Mesendoderm (in vitro differentiated cells): ENCODE results near the gene IQGAP2.

ENCODE experiments used
- DNase-seq: peaks from one replicate; pipeline ENCODE4 v3.0.0; 2013
- H2AK5ac ChIP-seq: 2 replicates; pipeline ENCODE4 v1.6.1; 2013; ENCODE audit warnings: low read length, inconsistent platforms
- H2BK120ac ChIP-seq: 2 replicates; pipeline ENCODE4 v1.6.1; 2013; ENCODE audit warnings: low read depth, mild to moderate bottlenecking, low read length, moderate library complexity, mixed read lengths
- H2BK15ac ChIP-seq: replicated peaks from 2 replicates; pipeline ENCODE4 v1.6.1; 2013; ENCODE audit warnings: low read depth, mild to moderate bottlenecking, moderate library complexity
- H2BK5ac ChIP-seq: 2 replicates; pipeline ENCODE4 v1.6.1; 2013; ENCODE audit warnings: low read length, inconsistent platforms
- H3K18ac ChIP-seq: 2 replicates; pipeline ENCODE4 v1.6.1; 2013; ENCODE audit warnings: mild to moderate bottlenecking, low read length, mixed read lengths
- H3K23ac ChIP-seq: one replicate; pipeline ENCODE4 v1.6.1; 2013; ENCODE audit warnings: low read length
- H3K27ac ChIP-seq: 2 replicates; pipeline ENCODE4 v1.5.1; 2013; ENCODE audit warnings: low read depth, mild to moderate bottlenecking, inconsistent platforms, low read length, moderate library complexity
- H3K27me3 ChIP-seq: 2 replicates; pipeline ENCODE4 v1.6.1; 2013; ENCODE audit warnings: low read length, control low read depth, mild to moderate bottlenecking, inconsistent platforms; ENCODE audit not compliant: insufficient read depth, poor library complexity
- H3K36me3 ChIP-seq: 2 replicates; pipeline ENCODE4 v1.6.1; 2013; ENCODE audit warnings: low read length, inconsistent platforms; ENCODE audit not compliant: control insufficient read depth, insufficient read depth
- H3K4ac ChIP-seq: one replicate; pipeline ENCODE4 v1.6.1; 2013; ENCODE audit warnings: low read depth, mild to moderate bottlenecking, low read length, moderate library complexity
- H3K4me1 ChIP-seq: 2 replicates; pipeline ENCODE4 v1.6.1; 2013; ENCODE audit warnings: low read depth, low read length, inconsistent platforms; ENCODE audit not compliant: control insufficient read depth
- H3K4me2 ChIP-seq: 2 replicates; pipeline ENCODE4 v1.6.1; 2013; ENCODE audit warnings: low read length
- H3K4me3 ChIP-seq: 2 replicates; pipeline ENCODE4 v1.5.1; 2013; ENCODE audit warnings: mild to moderate bottlenecking, low read length
- H3K56ac ChIP-seq: one replicate; pipeline ENCODE4 v1.6.1; 2013; ENCODE audit warnings: low read length
- H3K79me1 ChIP-seq: 2 replicates; pipeline ENCODE4 v1.6.1; 2013; ENCODE audit warnings: low read length, inconsistent platforms
- H3K79me2 ChIP-seq: 2 replicates; pipeline ENCODE4 v1.6.1; 2013; ENCODE audit warnings: mild to moderate bottlenecking, low read length; ENCODE audit not compliant: control insufficient read depth, insufficient read depth
- H3K9ac ChIP-seq: 2 replicates; pipeline ENCODE4 v1.6.1; 2013; ENCODE audit warnings: low read length, inconsistent platforms
- H4K5ac ChIP-seq: one replicate; pipeline ENCODE4 v1.6.1; 2013; ENCODE audit warnings: low read length
- H4K8ac ChIP-seq: one replicate; pipeline ENCODE4 v1.6.1; 2013; ENCODE audit warnings: low read depth, mild to moderate bottlenecking, control low read depth, low read length, moderate library complexity
- WGBS: extraction: QIAGEN DNeasy Blood & Tissue Kit; methylation state at CpG from one replicate; pipeline ENCODE4 v1.1.7; 2013; ENCODE audit warnings: low lambda C conversion rate, missing lambda C conversion rate; ENCODE audit not compliant: insufficient coverage; ENCODE audit errors: extremely low coverage; 5-methylcytosine and 5-hydroxymethylcytosine counted together

IQGAP2 gene

GRCh38 chr5:76408104-76408654 lies 5.1 kb downstream of the IQGAP2 start:
- no peak overlapping the region for H3K4me3 ChIP-seq
- H2AK5ac ChIP-seq = no peak overlapping the region
- no peak overlapping the region for H3K18ac ChIP-seq
- no peak overlapping the region for H4K8ac ChIP-seq
- H3K4me1 ChIP-seq = peaks cover 3% of the 10 kb centered on the region
- no peaks in the 10 kb centered on the region for H3K27me3 ChIP-seq
- no peak overlapping the region for H2BK15ac ChIP-seq
- no peak overlapping the region for H3K56ac ChIP-seq
- H2BK120ac ChIP-seq = no peak overlapping the region
- H3K23ac ChIP-seq = no peak overlapping the region
- H3K36me3 ChIP-seq = no peaks in the 10 kb centered on the region
- peaks cover 4% of the 10 kb centered on the region for H3K79me2 ChIP-seq
- peaks cover 2% of the 10 kb centered on the region for H3K79me1 ChIP-seq
- H4K5ac ChIP-seq = no peak overlapping the region
- H3K27ac ChIP-seq = no peak overlapping the region
- no peak for DNase-seq
- WGBS = no CpG with 5 or more reads among the region's 7 CpGs
- no peak overlapping the region for H3K9ac ChIP-seq
- H2BK5ac ChIP-seq = no peak overlapping the region
- H3K4ac ChIP-seq = no peak overlapping the region
- H3K4me2 ChIP-seq = no peak overlapping the region

- H3K18ac ChIP-seq = no peak overlapping the region
- no peak overlapping the region for H2BK5ac ChIP-seq
- no peak overlapping the region for H4K8ac ChIP-seq
- no peak overlapping the region for H2BK120ac ChIP-seq
- no peak overlapping the region for H3K56ac ChIP-seq
- H3K79me1 ChIP-seq = no peaks in the 10 kb centered on the region
- H3K27me3 ChIP-seq = no peaks in the 10 kb centered on the region
- DNase-seq = no peak
- no peak overlapping the region for H3K4me2 ChIP-seq
- H3K9ac ChIP-seq = no peak overlapping the region
- no peaks in the 10 kb centered on the region for H3K4me1 ChIP-seq
- H3K27ac ChIP-seq = no peak overlapping the region
- H3K4me3 ChIP-seq = no peak overlapping the region
- H4K5ac ChIP-seq = no peak overlapping the region
- H3K4ac ChIP-seq = no peak overlapping the region
- no peak overlapping the region for H2BK15ac ChIP-seq
- no peaks in the 10 kb centered on the region for H3K36me3 ChIP-seq
- H3K23ac ChIP-seq = no peak overlapping the region
- peaks cover 4% of the 10 kb centered on the region for H3K79me2 ChIP-seq
- no peak overlapping the region for H2AK5ac ChIP-seq
Observed at GRCh38 chr5:76412511-76412910, 9.4 kb downstream of the IQGAP2 start.

DNA sequence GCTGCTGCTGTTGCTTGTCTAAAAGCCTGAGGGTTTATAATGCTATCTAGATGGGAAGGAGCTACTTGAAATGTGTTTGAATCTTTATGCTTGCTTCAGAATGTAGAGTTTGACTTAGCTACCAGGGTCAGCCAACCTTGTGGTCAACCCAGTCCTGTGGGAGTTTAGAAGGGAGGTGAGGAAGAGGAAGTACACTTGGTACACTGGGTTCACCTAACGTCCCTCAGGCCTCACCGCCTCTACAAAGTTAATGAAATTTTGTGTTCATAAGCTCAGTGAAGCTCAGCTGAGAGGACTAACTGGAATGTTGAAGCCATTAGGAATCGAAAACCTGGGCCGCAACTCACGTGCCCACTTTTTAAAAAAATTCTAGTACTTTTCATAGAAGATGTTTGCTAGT lies 10.7 kb downstream of the IQGAP2 start:
- Histone ChIP-seq H3K79me2 (no peaks in the 10 kb centered on the region), H2BK15ac (no peak overlapping the region), H3K27me3 (no peaks in the 10 kb centered on the region), H4K5ac (no peak overlapping the region), H3K18ac (no peak overlapping the region), H3K23ac (no peak overlapping the region), H3K4me3 (no peak overlapping the region), H3K9ac (no peak overlapping the region), H2BK5ac (no peak overlapping the region), H2BK120ac (no peak overlapping the region), H3K4ac (no peak overlapping the region), H3K4me2 (no peak overlapping the region), H3K27ac (no peak overlapping the region), H3K36me3 (no peaks in the 10 kb centered on the region), H3K56ac (no peak overlapping the region), H3K4me1 (no peaks in the 10 kb centered on the region), H2AK5ac (no peak overlapping the region), H3K79me1 (no peaks in the 10 kb centered on the region), H4K8ac (no peak overlapping the region)
- DNase-seq = no peak
- WGBS = no CpG with 5 or more reads among the region's 5 CpGs

- no peak for DNase-seq
- H3K36me3 ChIP-seq = no peaks in the 10 kb centered on the region
- no peak overlapping the region for H3K4me2 ChIP-seq
- H2BK15ac ChIP-seq = no peak overlapping the region
- no peak overlapping the region for H3K9ac ChIP-seq
- H3K79me1 ChIP-seq = no peaks in the 10 kb centered on the region
- no peak overlapping the region for H3K56ac ChIP-seq
- H3K79me2 ChIP-seq = no peaks in the 10 kb centered on the region
- no peak overlapping the region for H4K5ac ChIP-seq
- H2BK5ac ChIP-seq = no peak overlapping the region
- WGBS = no CpG with 5 or more reads among the region's 3 CpGs
- no peak overlapping the region for H2BK120ac ChIP-seq
- H3K4me3 ChIP-seq = no peak overlapping the region
- H2AK5ac ChIP-seq = no peak overlapping the region
- H3K4me1 ChIP-seq = no peaks in the 10 kb centered on the region
- no peaks in the 10 kb centered on the region for H3K27me3 ChIP-seq
- H3K23ac ChIP-seq = no peak overlapping the region
- no peak overlapping the region for H3K4ac ChIP-seq
- H3K18ac ChIP-seq = no peak overlapping the region
- H3K27ac ChIP-seq = no peak overlapping the region
- no peak overlapping the region for H4K8ac ChIP-seq
Observed at GRCh38 chr5:76414788-76415187, 11.7 kb downstream of the IQGAP2 start.

GRCh38 chr5:76415855-76416254 lies 12.8 kb downstream of the IQGAP2 start:
- no peaks in the 10 kb centered on the region for H3K79me2 ChIP-seq
- H3K4me2 ChIP-seq = no peak overlapping the region
- H2BK5ac ChIP-seq = no peak overlapping the region
- H2BK15ac ChIP-seq = no peak overlapping the region
- H3K4ac ChIP-seq = no peak overlapping the region
- H2AK5ac ChIP-seq = no peak overlapping the region
- no peak overlapping the region for H4K5ac ChIP-seq
- no peak overlapping the region for H3K18ac ChIP-seq
- H4K8ac ChIP-seq = no peak overlapping the region
- no peaks in the 10 kb centered on the region for H3K4me1 ChIP-seq
- no peak overlapping the region for H2BK120ac ChIP-seq
- no CpG with 5 or more reads among the region's 2 CpGs for WGBS
- no peak overlapping the region for H3K9ac ChIP-seq
- H3K56ac ChIP-seq = no peak overlapping the region
- no peak overlapping the region for H3K4me3 ChIP-seq
- H3K36me3 ChIP-seq = no peaks in the 10 kb centered on the region
- H3K27ac ChIP-seq = no peak overlapping the region
- H3K79me1 ChIP-seq = no peaks in the 10 kb centered on the region
- no peak overlapping the region for H3K23ac ChIP-seq
- no peak for DNase-seq
- no peaks in the 10 kb centered on the region for H3K27me3 ChIP-seq

- Histone ChIP-seq H3K4ac (no peak overlapping the region), H4K8ac (no peak overlapping the region), H2BK15ac (no peak overlapping the region), H3K27ac (no peak overlapping the region), H3K18ac (no peak overlapping the region), H2BK5ac (no peak overlapping the region), H2AK5ac (no peak overlapping the region), H3K79me2 (peaks cover 1% of the 10 kb centered on the region), H3K4me2 (no peak overlapping the region), H3K79me1 (no peaks in the 10 kb centered on the region), H3K4me3 (no peak overlapping the region), H3K56ac (no peak overlapping the region), H3K4me1 (peaks cover under 1% of the 10 kb centered on the region), H3K23ac (no peak overlapping the region), H3K36me3 (no peaks in the 10 kb centered on the region), H2BK120ac (no peak overlapping the region), H3K27me3 (no peaks in the 10 kb centered on the region), H4K5ac (no peak overlapping the region), H3K9ac (no peak overlapping the region)
- no CpG with 5 or more reads among the region's 1 CpG for WGBS
- no peak for DNase-seq
Observed at GRCh38 chr5:76419597-76420298, 16.7 kb downstream of the IQGAP2 start.
